IMR-90 (cell line): Measurements from ENCODE around the gene EML6. TPM values are rescaled to one million over a fixed set of nuclear protein-coding genes. Genes with fewer than 3 reads are reported as not detected.
A peak's percentile ranks its signal among the peaks of the same experiment; 100 is the strongest.

Source experiments
- ATAC-seq: fragments of 200-7000 bp; cut with Tn5 transposase; 2 replicates; pipeline ENCODE4 v1.9.1; 2020; ENCODE audit warnings: low read depth, mild to moderate bottlenecking, moderate library complexity
- BruUV-seq: library from RNA; stranded (reverse); fragments of 400-500 nt; replicated peaks from 2 replicates; lab custom pipeline; 2021; lab: Mats Ljungman, UMichigan
- CTCF ChIA-PET: fragments of 300-600 bp; formaldehyde crosslinking; extraction: SDS; loops from one replicate; lab custom pipeline; 2021; ENCODE audit warnings: antibody characterized with exemption; lab: Yijun Ruan, JAX
- POLR2A ChIA-PET: fragments of 300-600 bp; sonication (Branson Sonifier 250); formaldehyde crosslinking; loops from one replicate; lab custom pipeline; 2022; ENCODE audit warnings: antibody characterized with exemption; ENCODE audit not compliant: unreplicated experiment; lab: Charles Lee
- DNase-seq: peaks from one replicate; pipeline ENCODE4 v3.0.0; 2013
- H2AFZ ChIP-seq: replicated peaks from 2 replicates; pipeline ENCODE3; 2013; ENCODE audit warnings: low read length, mild to moderate bottlenecking; ENCODE audit not compliant: poor library complexity
- H2AK5ac ChIP-seq: 2 replicates; pipeline ENCODE4 v1.6.1; 2013; ENCODE audit warnings: low read depth, low read length, inconsistent platforms
- H2AK9ac ChIP-seq: replicated peaks from 2 replicates; pipeline ENCODE3; 2013; ENCODE audit warnings: mild to moderate bottlenecking, low read depth, low read length, moderate library complexity; ENCODE audit not compliant: poor library complexity
- H2BK120ac ChIP-seq: 2 replicates; pipeline ENCODE4 v1.6.1; 2013; ENCODE audit warnings: low read depth, low read length, inconsistent platforms
- H2BK15ac ChIP-seq: 3 replicates; pipeline ENCODE4 v1.6.1; 2013; ENCODE audit warnings: low read depth, low read length, inconsistent platforms
- H2BK20ac ChIP-seq: 2 replicates; pipeline ENCODE4 v1.6.1; 2013; ENCODE audit warnings: low read depth, mild to moderate bottlenecking, inconsistent platforms, low read length, moderate library complexity
- H2BK5ac ChIP-seq: 2 replicates; pipeline ENCODE4 v1.6.1; 2013; ENCODE audit warnings: mild to moderate bottlenecking, low read depth, low read length, inconsistent platforms; ENCODE audit not compliant: poor library complexity, severe bottlenecking
- H3K14ac ChIP-seq: replicated peaks from 2 replicates; pipeline ENCODE4 v1.6.1; 2013; ENCODE audit warnings: low read depth, low read length, inconsistent platforms
- H3K18ac ChIP-seq: 2 replicates; pipeline ENCODE4 v1.6.1; 2013; ENCODE audit warnings: low read depth, low read length, control low read depth
- H3K23ac ChIP-seq: 2 replicates; pipeline ENCODE4 v1.6.1; 2013; ENCODE audit warnings: low read depth, low read length, inconsistent platforms
- H3K27ac ChIP-seq: 2 replicates; pipeline ENCODE4 v1.5.1; 2013; ENCODE audit warnings: mild to moderate bottlenecking, control low read depth, low read length; ENCODE audit not compliant: insufficient read depth
- H3K27me3 ChIP-seq: 2 replicates; pipeline ENCODE4 v1.6.1; 2013; ENCODE audit warnings: low read length; ENCODE audit not compliant: control insufficient read depth, insufficient read depth
- H3K36me3 ChIP-seq: 2 replicates; pipeline ENCODE4 v1.6.1; 2013; ENCODE audit warnings: low read length, mixed read lengths; ENCODE audit not compliant: control insufficient read depth, insufficient read depth
- H3K4ac ChIP-seq: 2 replicates; pipeline ENCODE4 v1.6.1; 2013; ENCODE audit warnings: low read depth, low read length, inconsistent platforms
- H3K4me1 ChIP-seq: 2 replicates; pipeline ENCODE4 v1.6.1; 2013; ENCODE audit warnings: low read length, mixed read lengths; ENCODE audit not compliant: control insufficient read depth, insufficient read depth
- H3K4me2 ChIP-seq: 2 replicates; pipeline ENCODE4 v1.6.1; 2013; ENCODE audit warnings: low read depth, mild to moderate bottlenecking, control low read depth, low read length, moderate library complexity
- H3K4me3 ChIP-seq: 2 replicates; pipeline ENCODE4 v1.5.1; 2013; ENCODE audit warnings: low read depth, mild to moderate bottlenecking, control low read depth, low read length, moderate library complexity; ENCODE audit not compliant: insufficient read depth
- H3K56ac ChIP-seq: 2 replicates; pipeline ENCODE4 v1.6.1; 2013; ENCODE audit warnings: low read length, inconsistent platforms; ENCODE audit not compliant: insufficient read depth; ENCODE audit errors: extremely low read depth
- H3K79me1 ChIP-seq, 2 experiments: 2 replicates each; pipeline ENCODE4 v1.6.1; 2013; ENCODE audit warnings: low read length in 2 of 2, inconsistent platforms in 1 of 2, low read depth in 1 of 2
- H3K9ac ChIP-seq: 2 replicates; pipeline ENCODE4 v1.6.1; 2013; ENCODE audit warnings: low read depth, low read length, control low read depth
- H3K9me1 ChIP-seq: 2 replicates; pipeline ENCODE4 v1.6.1; 2013; ENCODE audit warnings: low read length, inconsistent platforms; ENCODE audit not compliant: insufficient read depth
- H3K9me3 ChIP-seq: 2 replicates; pipeline ENCODE4 v1.6.1; 2013; ENCODE audit warnings: low read length; ENCODE audit not compliant: control insufficient read depth, insufficient read depth
- H4K20me1 ChIP-seq: 2 replicates; pipeline ENCODE4 v1.6.1; 2013; ENCODE audit warnings: low read length, inconsistent platforms; ENCODE audit not compliant: insufficient read depth
- H4K5ac ChIP-seq: 2 replicates; pipeline ENCODE4 v1.6.1; 2013; ENCODE audit warnings: mild to moderate bottlenecking, low read depth, low read length, control low read depth
- H4K8ac ChIP-seq, 2 experiments: 2 replicates each; pipeline ENCODE4 v1.6.1; 2013; ENCODE audit warnings: low read depth in 2 of 2, low read length in 2 of 2, control low read depth in 1 of 2, inconsistent platforms in 1 of 2
- H4K91ac ChIP-seq: 2 replicates; pipeline ENCODE4 v1.6.1; 2013; ENCODE audit warnings: low read depth, low read length, inconsistent platforms; ENCODE audit not compliant: insufficient read depth
- BHLHE40 ChIP-seq: fragments of 150-350 bp; IDR thresholded peaks from 2 replicates; pipeline ENCODE4 v1.6.1; 2016; ENCODE audit warnings: mild to moderate bottlenecking, low read depth, low read length
- CHD1 ChIP-seq: IDR thresholded peaks from 2 replicates; pipeline ENCODE4 v1.6.1; 2012; ENCODE audit warnings: low read depth, low read length, improper control_type of control experiment
- FOS ChIP-seq: fragments of 150-350 bp; IDR thresholded peaks from 2 replicates; pipeline ENCODE4 v1.6.1; 2016; ENCODE audit warnings: low read depth, low read length
- MAFK ChIP-seq: IDR thresholded peaks from 2 replicates; pipeline ENCODE4 v1.6.1; 2012; ENCODE audit warnings: low read depth, low read length, improper control_type of control experiment
- MAZ ChIP-seq: IDR thresholded peaks from 2 replicates; pipeline ENCODE4 v1.6.1; 2012; ENCODE audit warnings: low read depth, mild to moderate bottlenecking, low read length, improper control_type of control experiment, moderate library complexity, borderline replicate concordance
- MXI1 ChIP-seq: IDR thresholded peaks from 2 replicates; pipeline ENCODE4 v1.6.1; 2012; ENCODE audit warnings: low read depth, mild to moderate bottlenecking, low read length, moderate library complexity, borderline replicate concordance
- NFE2L2 ChIP-seq: fragments of 150-350 bp; IDR thresholded peaks from 2 replicates; pipeline ENCODE4 v1.6.1; 2016; ENCODE audit warnings: low read depth, mild to moderate bottlenecking, low read length
- POLR2A ChIP-seq: IDR thresholded peaks from 2 replicates; pipeline ENCODE4 v1.6.1; 2012; ENCODE audit warnings: mild to moderate bottlenecking, low read depth, low read length
- RAD21 ChIP-seq: IDR thresholded peaks from 2 replicates; pipeline ENCODE4 v1.6.1; 2012; ENCODE audit warnings: low read length, improper control_type of control experiment
- RCOR1 ChIP-seq: IDR thresholded peaks from 2 replicates; pipeline ENCODE4 v1.6.1; 2012; ENCODE audit warnings: mild to moderate bottlenecking, low read length, improper control_type of control experiment; ENCODE audit not compliant: insufficient replicate concordance
- RFX5 ChIP-seq: IDR thresholded peaks from 2 replicates; pipeline ENCODE4 v1.8.0; 2012; ENCODE audit warnings: low read depth, mild to moderate bottlenecking, low read length, moderate library complexity
- SMC3 ChIP-seq: fragments of 150-350 bp; IDR thresholded peaks from 2 replicates; pipeline ENCODE4 v1.6.1; 2016; ENCODE audit warnings: low read depth, mild to moderate bottlenecking, antibody characterized with exemption, low read length, moderate library complexity
- USF2 ChIP-seq: fragments of 150-350 bp; IDR thresholded peaks from 2 replicates; pipeline ENCODE4 v1.6.1; 2017; ENCODE audit warnings: mild to moderate bottlenecking, antibody characterized with exemption, low read length, low read depth
- WGBS, 2 experiments: methylation state at CpG; one replicate each; pipeline versions ENCODE4 v1.1.5 to v1.1.7; 2013; ENCODE audit warnings: missing lambda C conversion rate in 2 of 2; ENCODE audit not compliant: insufficient read length in 1 of 2; ENCODE audit errors: extremely low coverage in 2 of 2; 5-methylcytosine and 5-hydroxymethylcytosine counted together
- dilution Hi-C: fragments of 300-500 bp; cut with HindIII; formaldehyde crosslinking; loops from one replicate; pipeline ENCODE4 v1.14.3; 2018; ENCODE audit warnings: low sequenced_read_pairs; ENCODE audit not compliant: unreplicated experiment
- in situ Hi-C: fragments of 300-500 bp; cut with MboI; formaldehyde crosslinking; loops from 3 replicates; pipeline ENCODE4 v1.14.3; 2019; ENCODE audit warnings: low sequenced_read_pairs, inconsistent platforms, mixed read lengths
- intact Hi-C: fragments of 100-400 bp; cut with micrococcal nuclease; formaldehyde crosslinking; loops from 2 replicates; pipeline ENCODE4 v1.10.0; 2022
- polyA plus RNA-seq, 3 experiments: library from polyadenylated mRNA; depleted of rRNA; stranded (reverse); fragments of >200 nt; gene quantifications; 2 replicates each; pipeline ENCODE4 v1.2.3, GENCODE V29; 2012; ENCODE audit warnings: low replicate concordance in 1 of 3
- total RNA-seq: library from RNA; depleted of rRNA; stranded (reverse); fragments of >200 nt; gene quantifications from 2 replicates; pipeline ENCODE4 v1.2.3, GENCODE V29; 2012
- TF ChIP-seq, protein P1 (sequence below): fragments of 150-350 bp; IDR thresholded peaks from 2 replicates; pipeline ENCODE4 v1.6.1; 2016; ENCODE audit warnings: low read depth, mild to moderate bottlenecking, low read length, moderate library complexity, borderline replicate concordance
- TF ChIP-seq, protein P2 (sequence below): conservative IDR thresholded peaks from 2 replicates; pipeline ENCODE4 v1.5.1; 2012; ENCODE audit warnings: mild to moderate bottlenecking, low read depth, low read length, improper control_type of control experiment

EML6 gene
- total and polyA plus RNA-seq, 2 of the 4 experiments (the other 2 are of a cell fraction), result 0.18 to 0.19 TPM

- Histone ChIP-seq H2AK5ac (no peak overlapping the region; the same call in 1 of the 2 replicates), H3K9me3 (no peaks in the 10 kb centered on the region), H3K4me1 (peaks cover 8% of the 10 kb centered on the region), H4K20me1 (no peaks in the 10 kb centered on the region), H3K4ac (peak overlapping the region; percentile 24; the same call in 1 of the 2 replicates), H3K23ac (no peak overlapping the region), H3K9ac (no peak overlapping the region), H3K36me3 (no peaks in the 10 kb centered on the region), H2BK20ac (no peak overlapping the region), H2BK120ac (no peak overlapping the region), H3K4me2 (no peak overlapping the region), H2AK9ac (no peak overlapping the region), H2BK15ac (no peak overlapping the region; the same call in 2 of the 3 replicates), H4K91ac (no peak overlapping the region), H3K56ac (no peak overlapping the region), H3K14ac (no peak overlapping the region; the same call in 1 of the 2 replicates), H3K79me1 (peaks cover 0 to 13% of the 10 kb centered on the region in 2 experiments; a peak in 3 of 4 replicates), H2BK5ac (no peak overlapping the region), H3K9me1 (peaks cover 19% of the 10 kb centered on the region), H3K4me3 (no peak overlapping the region), H3K27ac (no peak overlapping the region), H3K27me3 (no peaks in the 10 kb centered on the region), H4K8ac (no peak overlapping the region), H3K18ac (no peak overlapping the region), H2AFZ (no peak overlapping the region), H4K5ac (no peak overlapping the region)
- in situ Hi-C loops, result no loop called here
- no peak for DNase-seq
- no peak for ATAC-seq
- POLR2A ChIA-PET, result no interaction called here
- WGBS, 2 experiments, result no CpG with 5 or more reads among the region's 9 CpGs
- CTCF ChIA-PET, result interaction anchor here (1.4 kb wide), 1 partner anchor 10 kb away, joined by 4 read pairs; no protein-coding TSS in a partner anchor
- intact Hi-C loops, result no loop called here
- BruUV-seq, result no TSS peak
- dilution Hi-C loops, result no loop called here
- no peak for TF ChIP-seq USF2
- no peak for TF ChIP-seq CHD1
- no peak for TF ChIP-seq MXI1
- TF ChIP-seq, protein P1, sequence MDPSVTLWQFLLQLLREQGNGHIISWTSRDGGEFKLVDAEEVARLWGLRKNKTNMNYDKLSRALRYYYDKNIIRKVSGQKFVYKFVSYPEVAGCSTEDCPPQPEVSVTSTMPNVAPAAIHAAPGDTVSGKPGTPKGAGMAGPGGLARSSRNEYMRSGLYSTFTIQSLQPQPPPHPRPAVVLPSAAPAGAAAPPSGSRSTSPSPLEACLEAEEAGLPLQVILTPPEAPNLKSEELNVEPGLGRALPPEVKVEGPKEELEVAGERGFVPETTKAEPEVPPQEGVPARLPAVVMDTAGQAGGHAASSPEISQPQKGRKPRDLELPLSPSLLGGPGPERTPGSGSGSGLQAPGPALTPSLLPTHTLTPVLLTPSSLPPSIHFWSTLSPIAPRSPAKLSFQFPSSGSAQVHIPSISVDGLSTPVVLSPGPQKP, result no peak
- TF ChIP-seq BHLHE40, result no peak
- no peak for TF ChIP-seq SMC3
- no peak for TF ChIP-seq MAZ
- TF ChIP-seq RCOR1, result no peak
- TF ChIP-seq MAFK, result no peak
- no peak for TF ChIP-seq RAD21
- TF ChIP-seq POLR2A, result no peak
- no peak for TF ChIP-seq RFX5
- TF ChIP-seq NFE2L2, result no peak
- no peak for TF ChIP-seq FOS
- TF ChIP-seq, protein P2, sequence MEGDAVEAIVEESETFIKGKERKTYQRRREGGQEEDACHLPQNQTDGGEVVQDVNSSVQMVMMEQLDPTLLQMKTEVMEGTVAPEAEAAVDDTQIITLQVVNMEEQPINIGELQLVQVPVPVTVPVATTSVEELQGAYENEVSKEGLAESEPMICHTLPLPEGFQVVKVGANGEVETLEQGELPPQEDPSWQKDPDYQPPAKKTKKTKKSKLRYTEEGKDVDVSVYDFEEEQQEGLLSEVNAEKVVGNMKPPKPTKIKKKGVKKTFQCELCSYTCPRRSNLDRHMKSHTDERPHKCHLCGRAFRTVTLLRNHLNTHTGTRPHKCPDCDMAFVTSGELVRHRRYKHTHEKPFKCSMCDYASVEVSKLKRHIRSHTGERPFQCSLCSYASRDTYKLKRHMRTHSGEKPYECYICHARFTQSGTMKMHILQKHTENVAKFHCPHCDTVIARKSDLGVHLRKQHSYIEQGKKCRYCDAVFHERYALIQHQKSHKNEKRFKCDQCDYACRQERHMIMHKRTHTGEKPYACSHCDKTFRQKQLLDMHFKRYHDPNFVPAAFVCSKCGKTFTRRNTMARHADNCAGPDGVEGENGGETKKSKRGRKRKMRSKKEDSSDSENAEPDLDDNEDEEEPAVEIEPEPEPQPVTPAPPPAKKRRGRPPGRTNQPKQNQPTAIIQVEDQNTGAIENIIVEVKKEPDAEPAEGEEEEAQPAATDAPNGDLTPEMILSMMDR, result no peak
Measured at GRCh38 chr2:54955358-54956110, 232.1 kb downstream of the EML6 start.
